SK-N-MC (cell line): ENCODE measurements around the gene ZSCAN9.

Source experiments
- EZH2 ChIP-seq: fragments of 200-600 bp; sonication (generic); IDR thresholded peaks from one replicate; pipeline ENCODE4 v1.6.1; 2017; ENCODE audit warnings: antibody characterized with exemption
- FOXP2 ChIP-seq: optimal IDR thresholded peaks from 2 replicates; pipeline ENCODE3; 2011; ENCODE audit warnings: mild to moderate bottlenecking, moderate library complexity; ENCODE audit not compliant: insufficient read depth; ENCODE audit errors: extremely low read length, control extremely low read depth
- POLR2AphosphoS5 ChIP-seq: IDR thresholded peaks from 2 replicates; pipeline ENCODE4 v1.6.1; 2012; ENCODE audit warnings: mild to moderate bottlenecking, low read depth, low read length, borderline replicate concordance

- no peak for TF ChIP-seq POLR2AphosphoS5
- TF ChIP-seq EZH2, result no peak
- no peak for TF ChIP-seq FOXP2
Observed at GRCh38 chr6:28213213-28213523, 11.9 kb upstream of the ZSCAN9 start.
